ENCODE measurements around the gene PARD3B.

DNA sequence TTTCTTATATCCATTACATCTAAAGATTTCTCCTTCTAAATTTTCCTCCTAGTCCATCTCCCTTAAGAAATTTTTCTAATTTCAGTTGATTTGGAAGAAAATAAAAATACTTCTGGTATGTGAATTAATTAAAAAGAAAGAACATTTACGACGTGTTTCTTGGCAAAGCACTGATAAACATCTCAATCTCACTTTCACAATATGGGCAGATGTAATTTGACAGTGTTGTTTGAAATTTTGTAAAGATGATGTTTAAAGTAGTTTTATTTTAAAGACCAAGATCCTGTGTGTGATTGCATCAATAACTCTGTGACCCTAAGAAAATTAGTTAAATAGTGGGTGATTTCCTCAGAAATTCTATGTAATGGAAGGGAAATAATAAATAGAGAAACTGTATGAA lies 510.0 kb downstream of the PARD3B start:
- no peak for TF ChIP-seq TAF1 (IDR thresholded peaks at IDR 0.05; ENCODE audit: borderline replicate concordance, low read depth, low read length)
- TF ChIP-seq POLR2AphosphoS5 (IDR thresholded peaks at IDR 0.05; ENCODE audit: low read depth, low read length), result no peak
- no peak for TF ChIP-seq POLR2A (IDR thresholded peaks at IDR 0.05; ENCODE audit: low read depth, low read length)

All from GM12892 (cell line).